Hepatocyte (in vitro differentiated cells): ENCODE measurements around the gene GABRB2. TPM values are rescaled to one million over a fixed set of nuclear protein-coding genes. Genes with fewer than 3 reads are reported as not detected.
"Not testable (repeated sequence)": the region's sequence is repeated elsewhere in the genome, so short reads cannot be mapped to it uniquely, and the experiment has no call there.

ENCODE experiments used
- DNase-seq: peaks from one replicate; pipeline ENCODE4 v3.0.0-alpha.2; 2016; ENCODE audit warnings: low spot score
- H2AFZ ChIP-seq: fragments of 200-600 bp; sonication (generic); 2 replicates; pipeline ENCODE4 v1.6.0; 2016; ENCODE audit warnings: antibody characterized with exemption, mild to moderate bottlenecking
- H3K27ac ChIP-seq: fragments of 200-600 bp; sonication (generic); 2 replicates; pipeline ENCODE4 v1.5.1; 2016; ENCODE audit warnings: mild to moderate bottlenecking
- H3K27me3 ChIP-seq: fragments of 200-600 bp; sonication (generic); 2 replicates; pipeline ENCODE4 v1.6.1; 2016
- H3K36me3 ChIP-seq: fragments of 200-600 bp; sonication (generic); replicated peaks from 2 replicates; pipeline ENCODE4 v1.5.1; 2016; ENCODE audit warnings: low read depth; ENCODE audit not compliant: insufficient read depth
- H3K4me1 ChIP-seq: fragments of 200-600 bp; sonication (generic); 2 replicates; pipeline ENCODE4 v1.5.1; 2016; ENCODE audit warnings: mild to moderate bottlenecking, moderate library complexity; ENCODE audit not compliant: insufficient read depth
- H3K4me2 ChIP-seq: fragments of 200-600 bp; sonication (generic); 2 replicates; pipeline ENCODE4 v1.6.0; 2016
- H3K4me3 ChIP-seq: fragments of 200-600 bp; sonication (generic); 2 replicates; pipeline ENCODE4 v1.5.1; 2016; ENCODE audit warnings: mild to moderate bottlenecking
- H3K79me2 ChIP-seq: fragments of 200-600 bp; sonication (generic); 2 replicates; pipeline ENCODE4 v1.6.0; 2017; ENCODE audit warnings: mild to moderate bottlenecking
- H3K9me2 ChIP-seq: fragments of 200-600 bp; sonication (generic); replicated peaks from 2 replicates; pipeline ENCODE4 v1.6.0; 2017; ENCODE audit warnings: mild to moderate bottlenecking; ENCODE audit not compliant: insufficient read depth
- H3K9me3 ChIP-seq: fragments of 200-600 bp; sonication (generic); 2 replicates; pipeline ENCODE4 v1.5.1; 2016; ENCODE audit warnings: low read depth, mild to moderate bottlenecking
- H4K20me1 ChIP-seq: fragments of 200-600 bp; sonication (generic); 2 replicates; pipeline ENCODE4 v1.6.0; 2016; ENCODE audit warnings: mild to moderate bottlenecking; ENCODE audit not compliant: insufficient read depth, poor library complexity, severe bottlenecking
- CTCF ChIP-seq: fragments of 200-600 bp; sonication (generic); IDR thresholded peaks from 2 replicates; pipeline ENCODE4 v1.5.1; 2016; ENCODE audit warnings: antibody characterized with exemption, mild to moderate bottlenecking; ENCODE audit not compliant: poor library complexity
- EZH2 ChIP-seq: fragments of 200-600 bp; sonication (generic); IDR thresholded peaks from 2 replicates; pipeline ENCODE4 v1.6.1; 2016; ENCODE audit warnings: antibody characterized with exemption, mild to moderate bottlenecking, borderline replicate concordance
- EZH2phosphoT487 ChIP-seq: fragments of 200-600 bp; sonication (generic); IDR thresholded peaks from one replicate; pipeline ENCODE4 v1.6.1; 2018; ENCODE audit warnings: antibody characterized with exemption, mild to moderate bottlenecking, low read depth, moderate library complexity; ENCODE audit not compliant: unreplicated experiment, severe bottlenecking
- WGBS: methylation state at CpG from one replicate; pipeline ENCODE4 v1.1.6; 2016; ENCODE audit warnings: low lambda C conversion rate; ENCODE audit errors: missing lambda C conversion rate; 5-methylcytosine and 5-hydroxymethylcytosine counted together
- polyA plus RNA-seq: library from polyadenylated mRNA; unstranded; fragments of >200 nt; fragmentation: Nextera tagmentation; extraction: Ambion mirVana; gene quantifications from 2 replicates; pipeline ENCODE4 v1.2.1, GENCODE V29; 2016
- total RNA-seq: library from RNA; depleted of rRNA; stranded (reverse); fragments of >200 nt; gene quantifications from 2 replicates; pipeline ENCODE4 v1.2.3, GENCODE V29; 2014

Gene GABRB2
- total and polyA plus RNA-seq, 2 experiments from 2014 or later = 0.16 to 0.53 TPM

DNA sequence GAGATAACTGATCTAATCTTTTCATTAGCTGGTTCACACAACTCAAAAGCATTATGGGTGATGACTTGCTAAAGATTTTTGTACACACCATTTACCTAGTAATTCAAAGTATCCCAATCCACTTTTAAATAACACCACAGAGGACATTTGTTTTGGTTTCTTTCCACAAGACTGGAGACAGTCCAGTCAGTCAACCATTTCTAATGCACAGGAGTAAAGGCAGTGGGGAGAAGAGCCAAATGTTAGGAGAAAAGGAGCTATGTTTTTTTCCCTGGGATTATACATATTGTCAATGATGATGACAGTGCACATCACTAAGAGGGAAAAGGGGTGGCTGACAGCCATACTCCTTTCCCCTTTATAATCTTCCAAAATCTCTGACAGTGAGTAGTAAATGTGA is 240.9 kb downstream of the GABRB2 start:
- no peak for TF ChIP-seq EZH2phosphoT487
- no peak for TF ChIP-seq CTCF
- no peak for TF ChIP-seq EZH2
- H3K27me3 ChIP-seq = no peaks in the 10 kb centered on the region
- no peak overlapping the region for H3K27ac ChIP-seq
- no peaks in the 10 kb centered on the region for H3K9me3 ChIP-seq
- no peak overlapping the region for H2AFZ ChIP-seq
- no peak overlapping the region for H3K4me2 ChIP-seq
- no peaks in the 10 kb centered on the region for H3K9me2 ChIP-seq
- H3K4me3 ChIP-seq = no peak overlapping the region
- H3K79me2 ChIP-seq = no peaks in the 10 kb centered on the region
- H3K36me3 ChIP-seq = no peaks in the 10 kb centered on the region
- DNase-seq = no peak
- no peaks in the 10 kb centered on the region for H4K20me1 ChIP-seq
- no peaks in the 10 kb centered on the region for H3K4me1 ChIP-seq

- Histone ChIP-seq H4K20me1 (no peaks in the 10 kb centered on the region), H2AFZ (no peak overlapping the region), H3K9me2 (no peaks in the 10 kb centered on the region), H3K79me2 (no peaks in the 10 kb centered on the region), H3K27ac (no peak overlapping the region), H3K27me3 (no peaks in the 10 kb centered on the region), H3K36me3 (no peaks in the 10 kb centered on the region), H3K9me3 (no peaks in the 10 kb centered on the region), H3K4me3 (no peak overlapping the region), H3K4me1 (no peaks in the 10 kb centered on the region), H3K4me2 (no peak overlapping the region)
- DNase-seq = no peak
- WGBS = 74% methylated on average over 1 of the region's 1 CpG
- TF ChIP-seq CTCF = no peak
- TF ChIP-seq EZH2phosphoT487 = no peak
- TF ChIP-seq EZH2 = no peak
These were observed 244.0 kb downstream of the GABRB2 start for GRCh38 chr5:161302559-161302958.

DNA sequence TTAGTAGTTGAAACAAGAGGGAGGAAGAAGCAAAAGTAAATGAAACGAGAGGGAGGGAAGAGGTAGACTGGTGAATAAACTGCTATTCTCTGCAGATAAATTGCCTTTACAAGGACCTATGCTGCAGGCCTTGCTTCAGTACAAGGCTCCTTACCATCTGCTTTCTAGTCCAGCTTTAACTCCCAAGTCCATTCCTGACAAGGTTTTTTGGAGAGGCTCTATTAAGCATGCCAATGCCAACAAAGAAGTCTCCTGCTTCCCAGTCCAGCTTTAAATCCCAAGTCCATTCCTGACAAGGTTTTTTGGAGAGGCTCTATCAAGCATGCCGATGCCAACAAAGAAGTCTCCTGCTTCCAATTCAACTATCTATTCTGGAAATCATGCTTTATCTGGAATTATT is 244.9 kb downstream of the GABRB2 start:
- Histone ChIP-seq H3K27ac (no peak overlapping the region), H3K79me2 (no peaks in the 10 kb centered on the region), H3K4me3 (no peak overlapping the region), H3K27me3 (no peaks in the 10 kb centered on the region), H2AFZ (no peak overlapping the region), H3K4me2 (no peak overlapping the region), H4K20me1 (no peaks in the 10 kb centered on the region), H3K9me2 (no peaks in the 10 kb centered on the region), H3K9me3 (no peaks in the 10 kb centered on the region), H3K4me1 (no peaks in the 10 kb centered on the region), H3K36me3 (no peaks in the 10 kb centered on the region)
- TF ChIP-seq EZH2 = no peak
- TF ChIP-seq EZH2phosphoT487 = no peak
- TF ChIP-seq CTCF = no peak
- WGBS = 92% methylated on average over 2 of the region's 2 CpGs
- DNase-seq = no peak

DNA sequence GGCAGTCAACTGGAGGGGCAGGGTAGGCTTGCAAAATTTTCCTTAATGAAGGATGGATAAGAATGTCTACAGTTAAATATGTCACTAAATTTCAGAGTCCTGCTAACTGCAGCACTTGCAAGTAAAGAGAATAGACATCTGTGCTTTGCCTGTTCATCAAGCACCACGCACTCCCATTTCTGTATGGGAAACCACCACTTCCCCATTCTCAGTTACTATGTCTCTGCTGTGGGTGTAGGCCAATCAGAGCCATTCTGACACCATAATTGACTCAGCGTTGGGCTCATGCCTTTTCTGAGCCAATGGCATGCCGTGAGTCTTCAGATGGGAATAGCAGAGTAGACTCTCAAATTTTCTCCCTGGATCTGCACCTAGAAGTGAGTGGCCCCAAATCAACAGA is 247.5 kb downstream of the GABRB2 start:
- H3K9me2 ChIP-seq = no peaks in the 10 kb centered on the region
- TF ChIP-seq EZH2 (no peak), EZH2phosphoT487 (no peak), CTCF (no peak)

GRCh38 chr5:161297388-161297787 is 249.1 kb downstream of the GABRB2 start:
- H3K79me2 ChIP-seq, H3K9me3 ChIP-seq, H3K27ac ChIP-seq, H3K4me1 ChIP-seq, H2AFZ ChIP-seq, H3K4me3 ChIP-seq, H3K9me2 ChIP-seq, H4K20me1 ChIP-seq, H3K4me2 ChIP-seq, DNase-seq, H3K36me3 ChIP-seq, H3K27me3 ChIP-seq: not testable (repeated sequence)
- 91% methylated on average over 2 of the region's 2 CpGs for WGBS

More for the DNA sequence above, 247.5 kb downstream of the GABRB2 start:
- Histone ChIP-seq H3K4me1 (no peaks in the 10 kb centered on the region), H3K9me3 (no peaks in the 10 kb centered on the region), H3K27ac (no peak overlapping the region), H3K36me3 (no peaks in the 10 kb centered on the region), H2AFZ (no peak overlapping the region), H3K4me2 (no peak overlapping the region), H3K27me3 (no peaks in the 10 kb centered on the region), H4K20me1 (no peaks in the 10 kb centered on the region), H3K79me2 (no peaks in the 10 kb centered on the region), H3K4me3 (no peak overlapping the region)
- DNase-seq = no peak
- 97% methylated on average over 3 of the region's 3 CpGs for WGBS
